Activated naive CD8-positive, alpha-beta T cell treated with anti-CD3 and anti-CD28 coated beads, Interleukin-2, amount 10 ng/mL, durations not matched to agents 7 days and 5 days (primary cell): ENCODE results near the gene TFAM. TPM values are rescaled to one million over a fixed set of nuclear protein-coding genes. Genes with fewer than 3 reads are reported as not detected.

ENCODE experiments used
- total RNA-seq, 2 experiments: library from RNA; stranded (reverse); gene quantifications; one replicate each; pipeline ENCODE4 v1.2.3, GENCODE V29; 2021

The TFAM gene
- total RNA-seq, 2 experiments from 2014 or later = 52.7 to 56.8 TPM

Other genes with a start within 250 kb of the TFAM start
- gene IPMK, start 117.5 kb upstream of the TFAM start, total RNA-seq = 1 to 10 TPM; 6.7 to 7.0 TPM
- 10 to 100 TPM; 23.9 to 25.8 TPM for gene CISD1, start 116.2 kb upstream of the TFAM start, total RNA-seq
- 10 to 100 TPM; 10.9 to 12.7 TPM for gene UBE2D1, start 50.4 kb upstream of the TFAM start, total RNA-seq
- under 1 TPM in 1 of 2 experiments, not detected in 1; 0.06 TPM for gene BICC1, start 127.5 kb downstream of the TFAM start, total RNA-seq